ENCODE data around the gene CFAP97D2.
"Not testable (repeated sequence)": the region's sequence is repeated elsewhere in the genome, so short reads cannot be mapped to it uniquely, and the experiment has no call there.

The CFAP97D2 gene

DNA sequence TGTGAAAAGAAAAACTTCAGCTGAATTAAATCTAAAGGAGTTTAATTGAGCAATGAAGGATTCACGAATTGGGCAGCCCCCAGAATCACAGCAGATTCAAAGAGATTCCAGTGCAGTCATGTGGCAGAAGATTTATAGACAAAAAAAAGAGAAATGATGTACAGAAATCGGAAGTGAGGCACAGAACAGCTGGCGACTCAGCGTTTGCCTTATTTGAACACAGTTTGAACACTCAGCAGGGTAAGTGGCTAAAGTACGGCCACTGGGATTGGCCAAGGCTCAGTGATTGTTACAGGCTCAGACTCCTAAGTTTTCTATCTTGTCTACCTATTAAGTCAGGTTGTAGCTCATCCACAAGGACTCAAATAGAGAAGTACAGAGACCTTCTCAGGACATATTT is 11.6 kb upstream of the CFAP97D2 start:
- H3K4me3 ChIP-seq (ENCODE audit: control insufficient read depth, low read depth, low read length): no peak overlapping the region
- TF ChIP-seq, protein P1, sequence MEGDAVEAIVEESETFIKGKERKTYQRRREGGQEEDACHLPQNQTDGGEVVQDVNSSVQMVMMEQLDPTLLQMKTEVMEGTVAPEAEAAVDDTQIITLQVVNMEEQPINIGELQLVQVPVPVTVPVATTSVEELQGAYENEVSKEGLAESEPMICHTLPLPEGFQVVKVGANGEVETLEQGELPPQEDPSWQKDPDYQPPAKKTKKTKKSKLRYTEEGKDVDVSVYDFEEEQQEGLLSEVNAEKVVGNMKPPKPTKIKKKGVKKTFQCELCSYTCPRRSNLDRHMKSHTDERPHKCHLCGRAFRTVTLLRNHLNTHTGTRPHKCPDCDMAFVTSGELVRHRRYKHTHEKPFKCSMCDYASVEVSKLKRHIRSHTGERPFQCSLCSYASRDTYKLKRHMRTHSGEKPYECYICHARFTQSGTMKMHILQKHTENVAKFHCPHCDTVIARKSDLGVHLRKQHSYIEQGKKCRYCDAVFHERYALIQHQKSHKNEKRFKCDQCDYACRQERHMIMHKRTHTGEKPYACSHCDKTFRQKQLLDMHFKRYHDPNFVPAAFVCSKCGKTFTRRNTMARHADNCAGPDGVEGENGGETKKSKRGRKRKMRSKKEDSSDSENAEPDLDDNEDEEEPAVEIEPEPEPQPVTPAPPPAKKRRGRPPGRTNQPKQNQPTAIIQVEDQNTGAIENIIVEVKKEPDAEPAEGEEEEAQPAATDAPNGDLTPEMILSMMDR (IDR thresholded peaks at IDR 0.05; ENCODE audit: control insufficient read depth, insufficient read depth, low read depth, low read length, missing control alignments): no peak

DNA sequence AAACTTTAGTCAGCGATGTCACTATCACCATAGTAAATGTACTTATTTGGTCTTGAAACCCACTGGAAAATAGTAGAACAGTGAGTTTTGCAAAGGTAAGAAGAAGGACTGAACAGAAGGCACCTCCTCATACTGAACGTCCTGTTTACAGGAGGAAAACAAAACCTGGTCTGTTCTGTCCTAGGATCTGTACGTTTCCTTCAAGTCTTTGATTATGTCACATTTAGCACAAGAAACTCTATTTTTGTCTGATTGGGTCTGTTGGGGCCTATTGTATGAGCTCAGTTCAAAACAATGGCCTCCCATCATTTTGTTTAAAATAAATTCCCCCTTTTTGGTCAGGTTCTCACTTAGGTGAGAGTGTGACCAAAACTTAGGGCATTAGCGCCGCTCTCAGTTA is 11.2 kb upstream of the CFAP97D2 start:
- H3K4me3 ChIP-seq (ENCODE audit: control insufficient read depth, low read depth, low read length): no peak overlapping the region
- TF ChIP-seq, protein P1 (IDR thresholded peaks at IDR 0.05; ENCODE audit: control insufficient read depth, insufficient read depth, low read depth, low read length, missing control alignments): no peak
- DNase-seq (ENCODE audit: low read depth): no peak

More for the DNA sequence above, 11.6 kb upstream of the CFAP97D2 start:
- DNase-seq (ENCODE audit: low read depth): no peak

DNA sequence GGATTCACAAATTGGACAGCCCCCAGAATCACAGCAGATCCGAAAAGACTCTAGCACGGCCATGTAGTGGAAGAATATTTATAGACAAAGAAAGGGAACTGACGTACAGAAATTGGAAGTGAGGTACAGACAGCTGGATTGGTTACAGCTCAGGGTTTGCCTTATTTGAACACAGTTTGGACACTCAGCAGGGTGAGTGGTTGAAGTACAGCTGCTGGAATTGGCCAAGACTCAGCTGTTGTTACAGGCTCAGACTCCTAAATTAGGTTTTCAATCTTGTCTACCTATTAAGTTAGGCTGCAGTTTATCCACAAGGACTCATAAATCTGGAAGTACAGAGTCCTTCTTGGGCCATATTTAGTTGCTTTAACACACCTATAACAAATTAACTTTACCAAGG is 5.8 kb upstream of the CFAP97D2 start:
- no peak overlapping the region for H3K4me3 ChIP-seq (ENCODE audit: control insufficient read depth, low read depth, low read length)
- no peak for DNase-seq (ENCODE audit: low read depth)
- TF ChIP-seq, protein P1 (IDR thresholded peaks at IDR 0.05; ENCODE audit: control insufficient read depth, insufficient read depth, low read depth, low read length, missing control alignments): no peak

DNA sequence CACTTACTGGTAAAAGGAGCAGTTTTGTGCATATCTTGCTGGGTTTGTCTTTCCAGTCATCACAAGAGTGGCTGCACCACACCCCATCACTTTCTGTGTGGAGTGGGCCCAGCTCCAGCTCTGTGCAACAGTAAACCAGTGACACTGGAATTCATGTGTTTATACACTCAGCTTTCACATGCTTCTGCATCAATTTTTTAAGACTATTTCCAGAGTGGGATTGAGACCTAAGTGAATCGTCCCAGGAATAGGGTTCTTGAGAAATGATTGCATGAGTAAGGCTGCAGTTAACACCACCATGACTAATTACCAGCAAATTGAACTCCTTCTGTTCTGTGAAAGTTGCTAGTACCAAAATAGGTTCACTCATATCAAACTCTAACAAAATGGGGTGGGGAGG is 5.3 kb upstream of the CFAP97D2 start:
- DNase-seq (ENCODE audit: low read depth): no peak
- H3K4me3 ChIP-seq (ENCODE audit: control insufficient read depth, low read depth, low read length): no peak overlapping the region
- TF ChIP-seq, protein P1 (IDR thresholded peaks at IDR 0.05; ENCODE audit: control insufficient read depth, insufficient read depth, low read depth, low read length, missing control alignments): no peak

DNA sequence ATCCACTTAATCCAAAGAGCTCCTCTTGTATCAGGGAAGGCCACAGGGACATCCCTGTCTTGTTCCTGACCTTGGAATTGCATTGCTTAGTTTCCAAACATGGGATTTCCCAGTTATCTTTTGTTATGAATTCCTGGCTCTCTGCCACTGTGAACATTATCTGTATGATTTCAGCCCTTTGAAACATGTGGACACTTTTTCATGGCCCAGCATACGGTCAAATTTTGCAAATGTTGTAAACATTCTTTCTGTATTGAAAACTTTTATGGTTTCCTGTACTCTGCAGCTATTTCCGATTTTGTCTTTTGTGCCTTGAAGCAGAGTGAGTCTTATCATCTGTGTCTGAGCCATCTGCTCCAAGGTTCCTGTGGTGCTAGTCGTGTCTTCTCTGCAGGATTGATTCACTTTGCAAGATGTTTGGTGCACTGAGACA is 4.5 kb upstream of the CFAP97D2 start:
- DNase-seq (ENCODE audit: low read depth): no peak
- TF ChIP-seq, protein P1 (IDR thresholded peaks at IDR 0.05; ENCODE audit: control insufficient read depth, insufficient read depth, low read depth, low read length, missing control alignments): no peak
- no peak overlapping the region for H3K4me3 ChIP-seq (ENCODE audit: control insufficient read depth, low read depth, low read length)

DNA sequence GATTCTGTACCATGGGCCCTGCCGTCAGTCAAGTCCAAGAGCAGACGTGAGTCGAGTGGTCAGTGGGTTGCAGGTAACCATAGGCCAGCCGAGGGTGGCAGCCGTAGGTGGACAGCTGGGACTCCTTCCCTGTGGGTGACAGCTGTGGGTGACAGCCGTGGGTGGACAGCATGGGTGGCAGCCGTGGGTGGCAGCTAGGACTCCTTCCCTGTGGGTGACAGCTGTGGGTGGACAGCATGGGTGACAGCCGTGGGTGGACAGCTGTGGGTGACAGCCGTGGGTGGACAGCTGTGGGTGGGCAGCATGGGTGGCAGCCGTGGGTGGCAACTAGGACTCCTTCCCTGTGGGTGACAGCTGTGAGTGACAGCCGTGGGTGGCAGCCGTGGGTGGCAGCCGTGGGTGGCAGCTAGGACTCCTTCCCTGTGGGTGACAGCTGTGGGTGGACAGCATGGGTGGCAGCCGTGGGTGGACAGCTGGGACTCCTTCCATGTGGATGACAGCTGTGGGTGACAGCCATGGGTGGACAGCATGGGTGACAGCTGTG is 2.6 kb upstream of the CFAP97D2 start:
- DNase-seq (ENCODE audit: low read depth); H3K4me3 ChIP-seq (ENCODE audit: control insufficient read depth, low read depth, low read length): not testable (repeated sequence)

DNA sequence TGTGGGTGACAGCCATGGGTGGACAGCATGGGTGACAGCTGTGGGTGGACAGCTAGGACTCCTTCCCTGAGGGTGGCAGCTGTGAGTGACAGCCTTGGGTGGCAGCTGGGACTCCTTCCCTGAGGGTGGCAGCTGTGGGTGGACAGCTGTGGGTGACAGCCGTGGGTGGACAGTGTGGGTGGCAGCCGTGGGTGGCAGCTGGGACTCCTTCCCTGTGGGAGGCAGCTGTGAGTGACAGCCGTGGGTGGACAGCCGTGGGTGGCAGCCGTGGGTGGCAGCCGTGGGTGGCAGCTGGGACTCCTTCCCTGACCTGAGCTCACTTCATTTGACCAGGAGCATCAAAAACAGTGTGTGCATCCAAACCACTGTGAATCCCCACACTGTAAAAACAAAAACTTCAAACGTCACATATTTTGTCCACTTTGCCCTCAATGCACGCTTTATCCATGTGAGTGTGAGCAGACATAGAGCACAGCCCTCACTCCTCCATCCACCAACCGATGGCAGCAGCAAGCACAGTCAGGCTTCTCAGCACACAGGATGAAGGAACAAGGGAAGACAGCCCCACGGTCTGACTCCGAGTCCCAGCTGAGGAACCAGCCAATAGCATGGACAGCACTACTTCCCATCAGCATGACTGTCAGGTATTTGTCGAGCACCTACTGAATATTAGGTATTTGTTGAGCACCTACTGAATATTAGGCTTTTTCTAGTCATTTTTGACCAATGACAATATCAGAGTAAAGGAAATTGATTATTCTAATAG is 1.6 kb upstream of the CFAP97D2 start:
- TF ChIP-seq, protein P1 (IDR thresholded peaks at IDR 0.05; ENCODE audit: control insufficient read depth, insufficient read depth, low read depth, low read length, missing control alignments): no peak

More for the DNA sequence above, 1.6 kb upstream of the CFAP97D2 start:
- DNase-seq (ENCODE audit: low read depth): no peak
- H3K4me3 ChIP-seq (ENCODE audit: control insufficient read depth, low read depth, low read length): no peak overlapping the region
